Measurements from ENCODE around the gene OR10AD1.
"Not testable (repeated sequence)": the region's sequence is repeated elsewhere in the genome, so short reads cannot be mapped to it uniquely, and the experiment has no call there.

Gene OR10AD1

GRCh38 chr12:48157018-48157888 is 45.8 kb downstream of the OR10AD1 start, which contains the start of gene ASB8:
Gene ASB8 (minus strand): TSS chr12:48157515. CDS start chr12:48153496, 4,019 bp downstream.
- TF ChIP-seq TAF1 (IDR thresholded peaks at IDR 0.05; ENCODE audit: borderline replicate concordance, low read depth, low read length) (0 out of 2 replicates have a peak, but pooled peaks have one; percentile 31), POLR2AphosphoS5 (IDR thresholded peaks at IDR 0.05; ENCODE audit: low read depth, low read length) (peak; percentile 32), POLR2A (IDR thresholded peaks at IDR 0.05; ENCODE audit: low read depth, low read length) (peak; percentile 60)
- peak; percentile 98 for FAIRE-seq
- peak; percentile 79 for DNase-seq (ENCODE audit: insufficient read length)

DNA sequence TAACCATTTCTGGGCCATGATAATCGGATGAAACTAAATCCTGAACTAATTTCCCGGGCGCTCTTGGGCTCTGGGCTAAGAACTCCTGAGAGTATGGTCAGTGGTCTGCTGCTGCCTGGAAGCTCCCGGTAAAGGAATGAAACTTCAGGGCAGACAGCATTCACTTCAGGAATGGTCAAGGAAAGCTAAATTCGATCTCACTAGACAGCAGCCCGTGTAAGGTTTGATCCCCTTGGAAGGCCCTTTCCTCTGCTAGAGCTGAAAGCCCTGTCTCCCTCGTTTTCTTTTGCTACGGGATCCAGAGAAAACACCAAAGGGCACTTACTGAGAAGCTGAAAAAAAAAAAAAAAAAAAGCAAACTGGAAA is 46.5 kb downstream of the OR10AD1 start:
- FAIRE-seq (no peak), DNase-seq (ENCODE audit: insufficient read length) (no peak)
- TF ChIP-seq POLR2A (IDR thresholded peaks at IDR 0.05; ENCODE audit: low read depth, low read length): no peak
- no peak for TF ChIP-seq TAF1 (IDR thresholded peaks at IDR 0.05; ENCODE audit: borderline replicate concordance, low read depth, low read length)
- TF ChIP-seq POLR2AphosphoS5 (IDR thresholded peaks at IDR 0.05; ENCODE audit: low read depth, low read length): no peak

- FAIRE-seq; DNase-seq (ENCODE audit: insufficient read length): not testable (repeated sequence)
Measured at GRCh38 chr12:48155786-48156185, 47.3 kb downstream of the OR10AD1 start.

Data from GM12892 (cell line).